HG03354 (cell line): ENCODE data around the gene S100A3.
"Not testable (repeated sequence)": the region's sequence is repeated elsewhere in the genome, so short reads cannot be mapped to it uniquely, and the experiment has no call there.

ENCODE experiments used
- ATAC-seq: cut with Tn5 transposase; IDR thresholded peaks from one replicate; pipeline ENCODE4 v1.9.1; 2021; ENCODE audit warnings: mild to moderate bottlenecking; ENCODE audit not compliant: unreplicated experiment, poor library complexity, severe bottlenecking

S100A3 gene

DNA sequence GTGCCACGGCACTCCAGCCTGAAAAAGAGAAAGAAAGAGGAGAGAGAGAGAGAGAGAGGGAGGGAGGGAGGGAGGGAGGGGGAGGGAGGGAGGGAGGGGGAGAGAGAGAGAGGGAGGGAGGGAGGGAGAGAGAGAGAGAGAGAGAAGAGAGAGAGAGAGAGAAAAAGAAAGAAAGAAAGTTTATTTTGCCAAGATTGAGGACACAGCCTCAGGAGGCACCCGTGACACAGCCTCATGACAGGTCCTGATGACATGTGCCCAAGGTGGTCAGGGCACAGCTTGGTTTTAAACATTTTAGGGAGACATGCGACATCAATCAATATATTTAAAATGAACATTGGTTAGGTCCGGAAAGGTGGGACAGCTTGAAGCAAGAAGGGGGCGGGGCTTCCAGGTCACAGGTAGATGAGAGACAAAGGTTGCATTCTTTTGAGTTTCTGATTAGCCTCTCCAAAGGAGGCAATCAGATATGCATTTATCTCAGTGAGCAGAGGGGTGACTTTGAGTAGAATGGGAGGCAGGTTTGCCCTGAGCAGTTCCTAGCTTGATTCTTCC lies 28.8 kb downstream of the S100A3 start:
- ATAC-seq: not testable (repeated sequence)

GRCh38 chr1:153519242-153519641 lies 29.8 kb downstream of the S100A3 start:
- ATAC-seq: no peak

- ATAC-seq: no peak
These were observed 33.3 kb downstream of the S100A3 start for GRCh38 chr1:153515504-153516394.

GRCh38 chr1:153513666-153514065 lies 35.4 kb downstream of the S100A3 start:
- ATAC-seq: no peak

GRCh38 chr1:153513023-153513422 lies 36.0 kb downstream of the S100A3 start:
- ATAC-seq: no peak

GRCh38 chr1:153510984-153511410 lies 38.1 kb downstream of the S100A3 start:
- no peak for ATAC-seq

DNA sequence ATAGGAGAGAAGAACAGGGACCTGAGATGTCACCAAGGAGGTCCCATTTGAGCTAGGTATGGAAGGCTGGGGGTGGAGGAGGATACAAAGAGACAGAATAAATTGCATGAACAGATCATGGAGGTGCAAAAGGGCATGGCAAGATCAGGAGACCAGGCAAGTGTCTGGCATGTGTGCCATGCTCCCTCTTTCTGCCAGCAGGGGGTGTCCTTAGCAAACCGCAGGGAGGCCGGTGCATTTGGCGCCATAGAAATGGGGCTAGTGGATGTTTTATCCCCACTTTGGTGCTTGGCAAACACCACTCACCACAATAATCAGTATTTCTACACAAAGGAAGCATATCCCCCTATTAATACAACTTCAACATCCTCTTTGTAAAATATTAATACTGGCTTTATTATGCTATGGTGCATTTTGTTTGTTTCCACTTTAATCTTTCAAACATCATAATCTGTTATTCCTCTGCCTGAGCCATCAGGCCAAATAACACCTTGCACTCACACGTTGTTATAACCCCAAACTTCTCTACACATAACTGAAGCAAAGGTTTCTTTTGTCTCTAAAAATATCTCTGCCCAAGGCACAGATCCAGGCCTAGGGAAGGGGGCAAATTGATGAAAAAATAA lies 39.2 kb downstream of the S100A3 start:
- no peak for ATAC-seq

DNA sequence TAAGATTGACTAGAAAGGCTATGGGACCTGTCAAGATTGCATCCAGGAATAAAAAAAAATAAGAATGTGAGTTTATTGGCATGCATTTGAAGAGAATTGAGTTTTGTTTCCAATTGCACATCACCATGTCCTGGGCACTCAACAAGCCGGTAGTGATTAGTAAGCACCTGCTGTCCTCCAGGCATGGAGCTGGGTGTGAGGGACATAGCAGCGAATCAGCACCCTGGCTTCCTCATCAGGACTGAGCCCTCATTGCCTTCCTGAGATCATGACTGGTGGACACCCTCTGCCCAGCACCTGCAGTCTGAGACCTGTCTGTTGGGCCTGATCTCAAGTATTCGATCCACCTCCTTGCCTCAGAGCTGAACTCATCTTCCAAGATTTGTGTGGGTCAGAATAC lies 40.0 kb downstream of the S100A3 start:
- ATAC-seq: no peak

- ATAC-seq: no peak
These were observed 41.0 kb downstream of the S100A3 start for GRCh38 chr1:153507926-153508583.

- no peak for ATAC-seq
These were observed 42.1 kb downstream of the S100A3 start for GRCh38 chr1:153506831-153507413.

GRCh38 chr1:153506386-153506785 lies 42.7 kb downstream of the S100A3 start:
- ATAC-seq: no peak

DNA sequence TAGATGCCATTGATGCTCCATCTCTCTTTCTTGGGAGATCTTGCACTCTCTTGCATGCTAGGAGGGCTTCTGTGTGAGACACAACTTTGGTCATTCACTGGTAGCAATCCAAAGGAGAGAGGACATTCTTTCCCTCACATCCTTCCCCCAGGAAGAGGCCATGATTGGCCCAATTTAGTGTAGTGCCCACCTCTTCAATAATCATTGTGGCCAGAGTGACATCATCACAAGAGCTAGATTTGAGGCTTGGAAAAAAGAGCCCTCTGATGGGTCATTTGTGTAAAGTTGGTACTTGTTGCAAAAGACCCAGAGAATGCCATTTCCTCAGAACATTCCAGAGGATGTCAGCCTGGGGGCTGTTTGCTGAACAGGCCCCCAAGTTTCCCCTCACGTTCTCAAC lies 43.5 kb downstream of the S100A3 start:
- no peak for ATAC-seq

- no peak for ATAC-seq
These were observed 45.3 kb downstream of the S100A3 start for GRCh38 chr1:153503766-153504165.

DNA sequence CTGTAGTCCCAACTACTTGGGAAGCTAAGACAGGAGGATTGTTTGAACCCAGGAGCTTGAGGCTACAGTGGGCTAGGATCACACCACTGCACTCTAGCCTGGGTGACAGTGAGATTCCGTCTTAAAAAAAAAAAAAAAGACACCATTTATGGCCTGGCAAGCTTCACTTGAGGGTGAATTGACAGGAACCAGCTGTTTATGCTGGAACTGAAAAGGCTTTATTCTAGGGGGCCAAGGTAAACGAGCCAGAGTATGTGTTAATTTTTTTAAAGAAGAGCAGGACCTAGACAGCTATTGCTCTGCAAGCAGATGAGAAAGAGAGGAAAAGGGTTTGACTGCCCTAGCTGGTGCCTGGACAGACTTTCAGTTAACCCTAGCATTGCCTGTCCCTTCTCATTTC lies 50.3 kb downstream of the S100A3 start:
- ATAC-seq: no peak
